Heart right ventricle (tissue), 16 donors: ENCODE data around the gene WDR91. TPM values are rescaled to one million over a fixed set of nuclear protein-coding genes. Genes with fewer than 3 reads are reported as not detected.
"Not testable (repeated sequence)": the region's sequence is repeated elsewhere in the genome, so short reads cannot be mapped to it uniquely, and the experiment has no call there.

ENCODE experiments used
- ATAC-seq, 8 donors: fragments of 200-7000 bp; cut with Tn5 transposase; one replicate each; pipeline ENCODE4 v1.9.1; 2020; ENCODE audit warnings: mild to moderate bottlenecking in 8 of 8, moderate library complexity in 8 of 8, moderate number of reproducible peaks in 1 of 8
- DNase-seq, 2 donors: peaks; one replicate each; pipeline ENCODE4 v3.0.0-alpha.2; 2020
- H3K27ac ChIP-seq, 10 donors: fragments of 200-600 bp; sonication (generic) in 2 of 10; one replicate each; pipeline versions ENCODE4 v1.5.0 to v1.8.0; 2020 to 2022; ENCODE audit warnings: mild to moderate bottlenecking in 3 of 10
- H3K27me3 ChIP-seq, 7 donors: fragments of 200-600 bp; one replicate each; pipeline ENCODE4 v1.8.0; 2021 to 2022; ENCODE audit warnings: mild to moderate bottlenecking in 2 of 7
- H3K36me3 ChIP-seq, 9 donors: fragments of 200-600 bp; sonication (generic) in 1 of 9; one replicate each; pipeline versions ENCODE4 v1.5.0 to v1.8.0; 2020 to 2022; ENCODE audit warnings: mild to moderate bottlenecking in 2 of 9
- H3K4me1 ChIP-seq, 9 donors: fragments of 200-600 bp; sonication (generic) in 1 of 9; one replicate each; pipeline versions ENCODE4 v1.5.0 to v1.8.0; 2020 to 2022; ENCODE audit warnings: mild to moderate bottlenecking in 4 of 9
- H3K4me3 ChIP-seq, 10 donors: fragments of 200-600 bp; sonication (generic) in 2 of 10; one replicate each; pipeline versions ENCODE4 v1.5.0 to v1.8.0; 2020 to 2022; ENCODE audit warnings: mild to moderate bottlenecking in 7 of 10, moderate library complexity in 2 of 10
- H3K9me3 ChIP-seq, 11 donors: fragments of 200-600 bp in 10 of 11; sonication (generic) in 2 of 11; one replicate each; pipeline versions ENCODE4 v1.5.0 to v1.8.0; 2013 to 2022; ENCODE audit warnings: mild to moderate bottlenecking in 2 of 11, control low read depth in 1 of 11, moderate library complexity in 1 of 11
- CTCF ChIP-seq, 9 donors: fragments of 200-600 bp; sonication (generic) in 2 of 9; IDR thresholded peaks; one replicate each; pipeline versions ENCODE4 v1.5.0 to v1.8.0; 2021 to 2022; ENCODE audit warnings: antibody characterized with exemption in 9 of 9, mild to moderate bottlenecking in 5 of 9, moderate library complexity in 1 of 9
- WGBS, 2 donors: extraction: QIAGEN DNeasy Blood & Tissue Kit; methylation state at CpG; one replicate each; pipeline ENCODE4 v1.1.7; 2013; ENCODE audit warnings: inconsistent platforms in 1 of 2; 5-methylcytosine and 5-hydroxymethylcytosine counted together
- intact Hi-C, 10 donors: fragments of 100-400 bp; cut with DNase I; formaldehyde crosslinking; loops; one replicate each; pipeline versions ENCODE4 v1.11.1 to v1.14.2; 2022
- polyA plus RNA-seq, 2 donors: library from polyadenylated mRNA; stranded (reverse); fragments of 200-250 nt; gene quantifications; one replicate each; pipeline ENCODE4 v1.2.3, GENCODE V29; 2013
- total RNA-seq, 10 donors: library from RNA; stranded (reverse); fragmentation: NEBNext Ultra II Directional in 3 of 10; extraction: Animal tissue kit (Norgen Biotek cat#: 25700) in 3 of 10; gene quantifications; one replicate each; pipeline versions ENCODE4 v1.2.1 to v1.2.4, GENCODE V29; 2021 to 2023
- donor health status: Arrhythmogenic right ventricular cardiomyopathy.
- donor health status: ischemic (EF 13 %, LVEDD 7.1; RV severe dilation, severe dysfunction).
- donor health status: healthy with polysubstance abuse.
- donor health status: DM: no; HTN: yes; CAD: no.
- donor health status: DM: no; HTN: no; CAD: no.
- donor health status: ischemic (EF 25% LVEDD 6.9; RV normal size, moderate dysfunction).
- donor health status: ischemic (EF 25% LVEDD 5.7; RV mildly dilated, moderate dysfunction).
- donor health status: healthy.
- donor health status: DM: yes; HTN: yes; CAD: no.
- donor health status: Ischemic cardiomyopathy.
- donor health status: ischemic (EF 35%, LVEDD 5.7; RV mildly dilated, moderate dysfunction).
- donor health status: nonischemic (EF 11% LVEDD 7.7; RV severe dilation, severe dysfunction).
- donor health status: DM: yes; HTN: yes; CAD: no.
- donor health status: PGD.
- donor health status: ischemic (EF 29% LVEDD 5.4; RV normal size, mild dysfunction).
- donor health status: nonischemic (EF 23%, LVEDD 6.1; RV moderate dilation, normal function).

Gene WDR91
- total and polyA plus RNA-seq, 12 donors: 3.0 to 10.4 (median 5.9) TPM

- Histone ChIP-seq H3K9me3 (no peaks in the 10 kb centered on the region), H3K27ac (no peak overlapping the region), H3K4me3 (no peak overlapping the region), H3K27me3 (no peaks in the 10 kb centered on the region), H3K4me1 (no peaks in the 10 kb centered on the region), H3K36me3 (no peaks in the 10 kb centered on the region)
- DNase-seq (no peak), ATAC-seq (no peak)
- TF ChIP-seq CTCF (IDR thresholded peaks at IDR 0.05): no peak
- intact Hi-C loops: no loop called here
- WGBS, 2 donors: 79 to 91% methylated on average over 2 of the region's 2 CpGs
Observed at GRCh38 chr7:135236727-135237126, 25.4 kb upstream of the WDR91 start.

- Histone ChIP-seq H3K4me3 (no peak overlapping the region), H3K9me3 (no peaks in the 10 kb centered on the region), H3K36me3 (no peaks in the 10 kb centered on the region), H3K4me1 (no peaks in the 10 kb centered on the region), H3K27ac (no peak overlapping the region), H3K27me3 (no peaks in the 10 kb centered on the region)
- ATAC-seq (no peak), DNase-seq (no peak)
- TF ChIP-seq CTCF (IDR thresholded peaks at IDR 0.05): no peak
- intact Hi-C loops: no loop called here
- WGBS, 2 donors: 92 to 94% methylated on average over 5 of the region's 5 CpGs
Observed at GRCh38 chr7:135235841-135236240, 24.5 kb upstream of the WDR91 start.

GRCh38 chr7:135234727-135235126, 23.4 kb upstream of the WDR91 start:
- Histone ChIP-seq H3K4me3 (no peak overlapping the region), H3K36me3 (no peaks in the 10 kb centered on the region), H3K27me3 (no peaks in the 10 kb centered on the region), H3K4me1 (no peaks in the 10 kb centered on the region), H3K9me3 (no peaks in the 10 kb centered on the region), H3K27ac (no peak overlapping the region)
- 78 to 81% methylated on average over 4 of the region's 4 CpGs for WGBS, 2 donors
- no peak for DNase-seq
- no peak for ATAC-seq
- intact Hi-C loops: no loop called here
- no peak for TF ChIP-seq CTCF (IDR thresholded peaks at IDR 0.05)

- H3K27ac ChIP-seq, H3K4me3 ChIP-seq, H3K27me3 ChIP-seq, intact Hi-C loops, DNase-seq, H3K9me3 ChIP-seq, H3K36me3 ChIP-seq, ATAC-seq, H3K4me1 ChIP-seq: not testable (repeated sequence)
- WGBS, 2 donors: 94% methylated on average over 14 of the region's 14 CpGs
Observed at GRCh38 chr7:135234095-135234494, 22.8 kb upstream of the WDR91 start.

GRCh38 chr7:135233570-135233969, 22.2 kb upstream of the WDR91 start, which contains the start of gene STRA8:
TSS of gene STRA8 (plus strand) at chr7:135233838. CDS start at chr7:135240525, 6,687 bp downstream.
- H3K4me3 ChIP-seq: no peak within 1 kb of the TSS
- H3K4me1 ChIP-seq: no peaks in the 10 kb centered on the region
- DNase-seq (no peak), ATAC-seq (no peak)
- H3K9me3 ChIP-seq: no peaks in the 10 kb centered on the region
- intact Hi-C loops: no loop called here
- H3K36me3 ChIP-seq: no peaks in the 10 kb centered on the region
- H3K27me3 ChIP-seq: no peaks in the 10 kb centered on the region
- WGBS, 2 donors: 93 to 96% methylated on average over 28 of the region's 28 CpGs
- no peak for TF ChIP-seq CTCF (IDR thresholded peaks at IDR 0.05)
- H3K27ac ChIP-seq: no peak within 1 kb of the TSS
